ENCODE results near the gene RANBP10. TPM values are rescaled to one million over a fixed set of nuclear protein-coding genes. Genes with fewer than 3 reads are reported as not detected.

RANBP10 gene
- total and polyA plus RNA-seq, 2 of the 13 experiments (the other 11 are each of a cell fraction or from before 2014, with no cell fraction given) = 9.2 to 22.7 TPM

DNA sequence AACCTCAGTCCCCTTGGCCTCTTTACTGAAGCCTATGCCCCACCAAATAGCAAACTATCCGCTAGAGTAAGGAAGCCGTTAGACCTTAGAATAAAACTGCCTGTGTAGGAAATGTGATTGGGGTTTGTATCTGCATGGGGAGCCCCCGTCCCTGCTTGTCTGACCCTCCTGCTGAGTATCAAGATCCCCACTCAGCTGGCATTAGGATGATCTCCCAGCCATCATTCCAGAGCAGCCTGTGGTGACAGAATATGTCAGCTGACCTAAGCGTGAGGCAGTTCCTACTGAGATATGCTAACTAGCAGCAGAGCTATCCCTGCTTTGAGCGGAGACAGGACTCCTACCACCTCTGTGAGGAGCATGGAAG is 86.6 kb downstream of the RANBP10 start (continued):
- TF ChIP-seq ZNF558 (CRISPR knock-in tag; IDR thresholded peaks at IDR 0.05; ENCODE audit: borderline replicate concordance) (no peak), ZNF563 (CRISPR knock-in tag; IDR thresholded peaks at IDR 0.05) (no peak), PPARG (CRISPR knock-in tag; conservative IDR thresholded peaks at IDR 0.05) (no peak), ZNF556 (CRISPR knock-in tag; IDR thresholded peaks at IDR 0.05; ENCODE audit: borderline replicate concordance) (no peak), ZNF644 (CRISPR knock-in tag; IDR thresholded peaks at IDR 0.05; ENCODE audit: low read depth) (no peak), FOXO1 (CRISPR knock-in tag; IDR thresholded peaks at IDR 0.05) (no peak), ZNF282 (IDR thresholded peaks at IDR 0.05; ENCODE audit: partially characterized antibody) (no peak), GABPA (IDR thresholded peaks at IDR 0.05; ENCODE audit: low read depth, low read length) (no peak), GABPA (CRISPR knock-in tag; IDR thresholded peaks at IDR 0.05; ENCODE audit: low read depth) (no peak), ZNF235 (CRISPR knock-in tag; IDR thresholded peaks at IDR 0.05; ENCODE audit: borderline replicate concordance) (no peak), TBL1XR1 (IDR thresholded peaks at IDR 0.05; ENCODE audit: borderline replicate concordance, low read length, partially characterized antibody) (no peak), SOX13 (IDR thresholded peaks at IDR 0.05) (no peak), SOX13 (CRISPR knock-in tag; conservative IDR thresholded peaks at IDR 0.05 in 1 of 2, IDR thresholded peaks at IDR 0.05 in 1 of 2) (0 out of 4 replicates have a peak, but pooled peaks of 1 of the 2 experiments have one; percentile 2), ZNF232 (CRISPR knock-in tag; IDR thresholded peaks at IDR 0.05; ENCODE audit: borderline replicate concordance) (no peak; the same call in 1 of the 2 replicates), PAF1 (CRISPR knock-in tag; IDR thresholded peaks at IDR 0.05) (no peak), SMARCE1 (IDR thresholded peaks at IDR 0.05; ENCODE audit: borderline replicate concordance) (no peak), RFX5 (IDR thresholded peaks at IDR 0.05; ENCODE audit: low read depth, low read length) (no peak), NPAS2 (CRISPR knock-in tag; IDR thresholded peaks at IDR 0.05; ENCODE audit: borderline replicate concordance) (no peak), ISL2 (CRISPR knock-in tag; IDR thresholded peaks at IDR 0.05) (no peak)
- TF ChIP-seq, protein P1, sequence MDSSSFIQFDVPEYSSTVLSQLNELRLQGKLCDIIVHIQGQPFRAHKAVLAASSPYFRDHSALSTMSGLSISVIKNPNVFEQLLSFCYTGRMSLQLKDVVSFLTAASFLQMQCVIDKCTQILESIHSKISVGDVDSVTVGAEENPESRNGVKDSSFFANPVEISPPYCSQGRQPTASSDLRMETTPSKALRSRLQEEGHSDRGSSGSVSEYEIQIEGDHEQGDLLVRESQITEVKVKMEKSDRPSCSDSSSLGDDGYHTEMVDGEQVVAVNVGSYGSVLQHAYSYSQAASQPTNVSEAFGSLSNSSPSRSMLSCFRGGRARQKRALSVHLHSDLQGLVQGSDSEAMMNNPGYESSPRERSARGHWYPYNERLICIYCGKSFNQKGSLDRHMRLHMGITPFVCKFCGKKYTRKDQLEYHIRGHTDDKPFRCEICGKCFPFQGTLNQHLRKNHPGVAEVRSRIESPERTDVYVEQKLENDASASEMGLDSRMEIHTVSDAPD (CRISPR knock-in tag; IDR thresholded peaks at IDR 0.05) = no peak; the same call in 1 of the 2 replicates
- TF ChIP-seq, protein P2, sequence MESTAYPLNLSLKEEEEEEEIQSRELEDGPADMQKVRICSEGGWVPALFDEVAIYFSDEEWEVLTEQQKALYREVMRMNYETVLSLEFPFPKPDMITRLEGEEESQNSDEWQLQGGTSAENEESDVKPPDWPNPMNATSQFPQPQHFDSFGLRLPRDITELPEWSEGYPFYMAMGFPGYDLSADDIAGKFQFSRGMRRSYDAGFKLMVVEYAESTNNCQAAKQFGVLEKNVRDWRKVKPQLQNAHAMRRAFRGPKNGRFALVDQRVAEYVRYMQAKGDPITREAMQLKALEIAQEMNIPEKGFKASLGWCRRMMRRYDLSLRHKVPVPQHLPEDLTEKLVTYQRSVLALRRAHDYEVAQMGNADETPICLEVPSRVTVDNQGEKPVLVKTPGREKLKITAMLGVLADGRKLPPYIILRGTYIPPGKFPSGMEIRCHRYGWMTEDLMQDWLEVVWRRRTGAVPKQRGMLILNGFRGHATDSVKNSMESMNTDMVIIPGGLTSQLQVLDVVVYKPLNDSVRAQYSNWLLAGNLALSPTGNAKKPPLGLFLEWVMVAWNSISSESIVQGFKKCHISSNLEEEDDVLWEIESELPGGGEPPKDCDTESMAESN (CRISPR knock-in tag; conservative IDR thresholded peaks at IDR 0.05) = no peak
- TF ChIP-seq, protein P3, sequence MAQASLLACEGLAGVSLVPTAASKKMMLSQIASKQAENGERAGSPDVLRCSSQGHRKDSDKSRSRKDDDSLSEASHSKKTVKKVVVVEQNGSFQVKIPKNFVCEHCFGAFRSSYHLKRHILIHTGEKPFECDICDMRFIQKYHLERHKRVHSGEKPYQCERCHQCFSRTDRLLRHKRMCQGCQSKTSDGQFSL (CRISPR knock-in tag; IDR thresholded peaks at IDR 0.05) = no peak
- TF ChIP-seq, protein P4, sequence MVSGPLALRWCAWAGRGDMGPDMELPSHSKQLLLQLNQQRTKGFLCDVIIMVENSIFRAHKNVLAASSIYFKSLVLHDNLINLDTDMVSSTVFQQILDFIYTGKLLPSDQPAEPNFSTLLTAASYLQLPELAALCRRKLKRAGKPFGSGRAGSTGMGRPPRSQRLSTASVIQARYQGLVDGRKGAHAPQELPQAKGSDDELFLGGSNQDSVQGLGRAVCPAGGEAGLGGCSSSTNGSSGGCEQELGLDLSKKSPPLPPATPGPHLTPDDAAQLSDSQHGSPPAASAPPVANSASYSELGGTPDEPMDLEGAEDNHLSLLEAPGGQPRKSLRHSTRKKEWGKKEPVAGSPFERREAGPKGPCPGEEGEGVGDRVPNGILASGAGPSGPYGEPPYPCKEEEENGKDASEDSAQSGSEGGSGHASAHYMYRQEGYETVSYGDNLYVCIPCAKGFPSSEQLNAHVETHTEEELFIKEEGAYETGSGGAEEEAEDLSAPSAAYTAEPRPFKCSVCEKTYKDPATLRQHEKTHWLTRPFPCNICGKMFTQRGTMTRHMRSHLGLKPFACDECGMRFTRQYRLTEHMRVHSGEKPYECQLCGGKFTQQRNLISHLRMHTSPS (CRISPR knock-in tag; IDR thresholded peaks at IDR 0.05; ENCODE audit: low read depth) = no peak
- TF ChIP-seq, protein P5, sequence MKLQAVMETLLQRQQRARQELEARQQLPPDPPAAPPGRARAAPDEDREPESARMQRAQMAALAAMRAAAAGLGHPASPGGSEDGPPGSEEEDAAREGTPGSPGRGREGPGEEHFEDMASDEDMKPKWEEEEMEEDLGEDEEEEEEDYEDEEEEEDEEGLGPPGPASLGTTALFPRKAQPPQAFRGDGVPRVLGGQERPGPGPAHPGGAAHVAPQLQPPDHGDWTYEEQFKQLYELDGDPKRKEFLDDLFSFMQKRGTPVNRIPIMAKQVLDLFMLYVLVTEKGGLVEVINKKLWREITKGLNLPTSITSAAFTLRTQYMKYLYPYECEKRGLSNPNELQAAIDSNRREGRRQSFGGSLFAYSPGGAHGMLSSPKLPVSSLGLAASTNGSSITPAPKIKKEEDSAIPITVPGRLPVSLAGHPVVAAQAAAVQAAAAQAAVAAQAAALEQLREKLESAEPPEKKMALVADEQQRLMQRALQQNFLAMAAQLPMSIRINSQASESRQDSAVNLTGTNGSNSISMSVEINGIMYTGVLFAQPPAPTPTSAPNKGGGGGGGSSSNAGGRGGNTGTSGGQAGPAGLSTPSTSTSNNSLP (IDR thresholded peaks at IDR 0.05; ENCODE audit: low read depth, low read length) = no peak
- TF ChIP-seq, protein P6, sequence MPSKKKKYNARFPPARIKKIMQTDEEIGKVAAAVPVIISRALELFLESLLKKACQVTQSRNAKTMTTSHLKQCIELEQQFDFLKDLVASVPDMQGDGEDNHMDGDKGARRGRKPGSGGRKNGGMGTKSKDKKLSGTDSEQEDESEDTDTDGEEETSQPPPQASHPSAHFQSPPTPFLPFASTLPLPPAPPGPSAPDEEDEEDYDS (CRISPR knock-in tag; IDR thresholded peaks at IDR 0.05) = no peak

Data from HepG2 (cell line).